ENCODE measurements around the gene RBX1.
"Not testable (repeated sequence)": the region's sequence is repeated elsewhere in the genome, so short reads cannot be mapped to it uniquely, and the experiment has no call there.

RBX1 gene

GRCh38 chr22:40967111-40967760 is 16.1 kb downstream of the RBX1 start:
- intact Hi-C loops (cut with DNase I), result no loop called here

GRCh38 chr22:40972587-40972986 is 21.4 kb downstream of the RBX1 start:
- peak in 1 of 10 donors; percentile 14 for DNase-seq

More at GRCh38 chr22:40967111-40967760, 16.1 kb downstream of the RBX1 start:
- DNase-seq, result no peak

GRCh38 chr22:40973144-40973543 is 22.0 kb downstream of the RBX1 start:
- intact Hi-C loops (cut with DNase I), result no loop called here
- DNase-seq, result peak in 1 of 10 donors; percentile 49

More at GRCh38 chr22:40972587-40972986, 21.4 kb downstream of the RBX1 start:
- intact Hi-C loops (cut with DNase I), result no loop called here

- DNase-seq, result no peak
Measured at GRCh38 chr22:40975366-40975765, 24.2 kb downstream of the RBX1 start.

GRCh38 chr22:40976866-40977700 is 25.9 kb downstream of the RBX1 start:
- intact Hi-C loops (cut with DNase I), result no loop called here
- DNase-seq, result peak in 1 of 10 donors; percentile 73

More at GRCh38 chr22:40975366-40975765, 24.2 kb downstream of the RBX1 start:
- intact Hi-C loops (cut with DNase I), result no loop called here

GRCh38 chr22:40979198-40979597 is 28.0 kb downstream of the RBX1 start:
- peak in 1 of 10 donors; percentile 28 for DNase-seq
- intact Hi-C loops (cut with DNase I), result no loop called here

GRCh38 chr22:40979871-40980270 is 28.7 kb downstream of the RBX1 start:
- intact Hi-C loops (cut with DNase I), result no loop called here

DNA sequence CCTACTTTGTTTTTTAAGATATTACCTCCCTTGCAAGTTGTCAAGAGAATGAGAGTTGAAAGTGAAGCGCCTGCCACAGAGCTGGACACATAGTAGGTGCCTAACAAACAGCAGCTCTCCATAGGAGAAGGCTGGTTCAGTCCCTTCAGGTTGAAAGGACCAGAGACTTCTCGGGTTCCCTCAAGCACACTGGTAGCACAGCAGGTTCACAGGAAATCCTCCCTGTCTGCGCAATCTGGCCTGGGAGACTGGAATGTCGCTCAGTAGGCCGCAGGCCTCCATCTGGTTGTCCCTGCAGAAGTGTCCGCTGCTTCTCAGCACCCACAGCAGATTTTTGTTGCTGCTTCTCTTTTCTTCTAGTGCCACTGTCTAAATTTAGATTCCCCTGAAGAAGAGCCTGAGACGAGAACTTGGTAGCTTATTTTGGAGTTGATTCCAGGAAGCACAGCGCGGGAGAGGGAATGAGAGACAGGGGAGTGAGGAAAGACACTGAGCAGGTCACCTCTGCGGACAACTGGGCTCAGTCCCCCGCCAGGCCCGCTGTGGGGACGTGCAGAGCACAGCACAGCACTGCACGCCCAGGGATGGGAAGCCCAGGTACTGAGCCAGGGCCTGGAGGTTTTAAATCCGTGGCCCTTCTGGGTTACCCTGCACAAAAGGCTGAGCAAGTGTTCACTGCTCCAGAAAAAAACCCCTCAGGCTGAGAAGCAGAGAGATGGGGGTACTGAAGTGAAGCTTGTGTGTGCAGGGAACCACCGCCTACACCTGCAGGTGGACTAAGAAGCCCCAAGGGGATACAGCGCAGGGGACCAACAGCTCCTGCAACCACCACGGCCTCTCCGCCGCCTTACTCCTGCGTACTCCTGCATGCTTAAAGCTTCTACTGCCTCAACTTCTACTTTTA is 31.6 kb downstream of the RBX1 start:
- intact Hi-C loops (cut with DNase I), result no loop called here
- DNase-seq, result peak in 5 of 10 donors; percentile 15 to 86 (median 26)

More at GRCh38 chr22:40979871-40980270, 28.7 kb downstream of the RBX1 start:
- peak in 2 of 10 donors; percentile 58 to 63 for DNase-seq

GRCh38 chr22:40991298-40991697 is 40.1 kb downstream of the RBX1 start:
- intact Hi-C loops (cut with DNase I), result no loop called here
- DNase-seq, result peak in 1 of 10 donors; percentile 3

- no peak for DNase-seq
- intact Hi-C loops (cut with DNase I), result no loop called here
Measured at GRCh38 chr22:40995821-40996220, 44.6 kb downstream of the RBX1 start.

GRCh38 chr22:40997520-40997919 is 46.3 kb downstream of the RBX1 start:
- intact Hi-C loops (cut with DNase I), result no loop called here
- no peak for DNase-seq

DNA sequence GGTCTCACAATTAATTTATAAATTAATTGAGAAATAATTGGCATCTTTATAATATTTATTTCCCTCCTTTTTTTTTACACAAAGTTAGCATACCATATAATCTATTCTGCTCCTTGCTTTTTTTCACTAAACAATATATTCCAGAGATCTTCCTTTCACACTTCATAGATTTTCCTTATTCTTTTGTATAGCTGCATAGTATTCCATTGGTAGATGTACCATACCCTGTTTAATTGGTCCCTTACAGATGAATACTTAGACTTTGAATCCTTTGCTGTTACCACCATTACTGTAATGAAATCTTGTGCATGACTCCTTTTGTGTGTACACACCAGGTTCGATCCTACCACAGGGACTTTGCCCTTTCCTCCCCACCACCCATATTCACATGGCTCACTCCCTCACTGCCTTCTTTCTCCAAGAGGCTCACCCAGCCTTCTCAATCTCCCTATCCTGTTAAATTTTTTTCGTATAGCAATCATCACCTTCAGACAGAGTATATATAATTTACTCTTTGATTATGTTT is 48.9 kb downstream of the RBX1 start:
- no peak for DNase-seq
- intact Hi-C loops (cut with DNase I), result no loop called here

DNA sequence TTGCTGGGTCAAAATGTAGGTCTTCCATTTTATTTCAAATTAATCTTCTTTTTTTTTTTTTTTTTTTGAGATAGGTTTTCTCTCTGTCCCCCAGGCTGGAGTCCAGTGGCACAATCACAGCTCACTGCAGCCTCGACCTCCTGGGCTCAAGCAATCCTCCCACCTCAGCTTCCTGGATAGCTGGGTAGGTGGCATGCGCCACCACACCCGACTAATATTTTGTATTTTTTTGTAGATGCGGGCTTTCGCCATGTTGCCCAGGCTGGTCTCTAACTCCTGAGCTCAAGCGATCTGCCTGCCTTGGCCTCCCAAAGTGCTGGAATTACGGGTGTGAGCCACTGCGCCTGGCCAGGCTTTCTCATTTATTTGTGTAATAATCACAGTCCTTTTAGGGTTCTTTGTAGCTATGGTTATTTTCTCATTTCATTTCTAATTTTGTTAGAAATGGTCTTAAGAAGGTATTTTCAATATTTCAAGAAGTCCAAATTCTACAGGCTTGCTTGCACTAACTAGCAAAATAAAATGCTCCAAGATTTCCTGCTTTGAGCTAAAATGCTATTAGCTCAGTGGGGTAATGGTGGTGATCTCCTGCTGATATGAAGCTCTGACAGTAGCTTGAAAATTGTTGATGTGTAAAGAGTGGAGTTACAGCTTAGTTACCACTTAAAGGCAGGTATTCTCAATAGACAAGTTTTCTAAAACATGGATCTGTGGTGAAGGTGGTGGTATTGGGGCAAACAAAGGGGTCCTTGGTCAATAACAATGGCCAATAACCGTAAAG is 50.0 kb downstream of the RBX1 start:
- DNase-seq, result no peak
- intact Hi-C loops (cut with DNase I), result no loop called here

- intact Hi-C loops (cut with DNase I), result no loop called here
- DNase-seq, result no peak
Measured at GRCh38 chr22:41001722-41002122, 50.5 kb downstream of the RBX1 start.

DNA sequence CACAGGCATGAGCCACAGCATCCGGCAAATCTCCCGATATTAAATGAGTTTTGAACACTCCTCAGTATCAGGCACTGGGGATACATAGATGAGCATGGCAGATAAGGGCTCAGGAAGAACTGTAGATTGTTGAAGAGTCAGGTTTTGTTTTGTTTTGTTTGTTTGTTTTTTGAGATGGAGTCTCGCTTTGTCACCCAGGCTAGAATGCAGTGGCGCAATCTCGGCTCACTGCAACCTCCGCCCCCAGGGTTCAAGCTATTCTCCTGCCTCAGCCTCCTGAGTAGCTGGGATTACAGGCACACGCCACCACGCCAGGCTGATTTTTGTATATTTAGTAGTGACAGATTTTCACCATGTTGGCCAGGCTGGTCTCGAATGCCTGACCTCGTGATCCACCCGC is 51.2 kb downstream of the RBX1 start:
- DNase-seq; intact Hi-C loops (cut with DNase I): not testable (repeated sequence)

GRCh38 chr22:41003066-41003465 is 51.9 kb downstream of the RBX1 start:
- intact Hi-C loops (cut with DNase I), result no loop called here
- DNase-seq, result no peak

GRCh38 chr22:41003976-41004375 is 52.8 kb downstream of the RBX1 start:
- DNase-seq, result no peak
- intact Hi-C loops (cut with DNase I), result no loop called here

- intact Hi-C loops (cut with DNase I), result no loop called here
- peak in 1 of 10 donors; percentile 33 for DNase-seq
Measured at GRCh38 chr22:41009222-41009948, 58.2 kb downstream of the RBX1 start.

GRCh38 chr22:41015003-41015402 is 63.8 kb downstream of the RBX1 start:
- intact Hi-C loops (cut with DNase I), result no loop called here
- no peak for DNase-seq

Data from posterior cingulate gyrus (tissue), 11 donors.